ENCODE results near the gene PDE4B.

DNA sequence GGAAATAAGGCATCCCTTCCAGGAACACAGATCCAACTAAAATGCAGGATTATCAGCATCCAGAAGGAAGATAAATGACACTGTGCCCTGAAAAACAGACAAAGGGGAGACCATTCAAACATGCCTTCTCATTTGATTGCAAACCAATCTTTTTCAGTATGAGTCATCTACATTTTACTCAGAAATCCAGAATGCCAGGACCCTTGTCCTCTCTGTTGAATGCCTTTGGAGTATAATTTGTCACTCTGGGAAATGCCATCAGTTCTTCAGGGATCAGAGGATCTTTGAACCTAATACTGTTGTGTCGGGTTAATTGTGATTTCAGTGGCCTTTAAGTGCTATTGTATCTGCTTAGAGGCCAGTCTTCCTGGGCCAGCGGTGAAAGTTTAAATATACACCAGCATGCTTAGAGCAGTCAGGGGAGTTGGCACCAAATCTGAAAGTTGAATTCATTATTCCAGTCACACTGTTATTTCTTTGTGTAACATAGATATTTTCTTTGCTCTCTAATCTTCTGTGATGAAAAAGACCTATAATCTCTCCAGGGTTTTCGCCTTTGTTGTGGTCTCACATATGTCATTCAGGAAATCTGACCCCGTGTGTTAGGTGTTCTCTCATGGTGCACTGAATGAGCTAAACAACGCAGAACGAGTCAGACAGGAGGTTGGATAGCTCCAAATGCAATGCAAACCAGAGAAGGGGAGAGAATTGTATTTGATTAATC is 376.4 kb downstream of the PDE4B start:
- TF ChIP-seq, protein P1, sequence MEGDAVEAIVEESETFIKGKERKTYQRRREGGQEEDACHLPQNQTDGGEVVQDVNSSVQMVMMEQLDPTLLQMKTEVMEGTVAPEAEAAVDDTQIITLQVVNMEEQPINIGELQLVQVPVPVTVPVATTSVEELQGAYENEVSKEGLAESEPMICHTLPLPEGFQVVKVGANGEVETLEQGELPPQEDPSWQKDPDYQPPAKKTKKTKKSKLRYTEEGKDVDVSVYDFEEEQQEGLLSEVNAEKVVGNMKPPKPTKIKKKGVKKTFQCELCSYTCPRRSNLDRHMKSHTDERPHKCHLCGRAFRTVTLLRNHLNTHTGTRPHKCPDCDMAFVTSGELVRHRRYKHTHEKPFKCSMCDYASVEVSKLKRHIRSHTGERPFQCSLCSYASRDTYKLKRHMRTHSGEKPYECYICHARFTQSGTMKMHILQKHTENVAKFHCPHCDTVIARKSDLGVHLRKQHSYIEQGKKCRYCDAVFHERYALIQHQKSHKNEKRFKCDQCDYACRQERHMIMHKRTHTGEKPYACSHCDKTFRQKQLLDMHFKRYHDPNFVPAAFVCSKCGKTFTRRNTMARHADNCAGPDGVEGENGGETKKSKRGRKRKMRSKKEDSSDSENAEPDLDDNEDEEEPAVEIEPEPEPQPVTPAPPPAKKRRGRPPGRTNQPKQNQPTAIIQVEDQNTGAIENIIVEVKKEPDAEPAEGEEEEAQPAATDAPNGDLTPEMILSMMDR (IDR thresholded peaks at IDR 0.05): no peak
- TF ChIP-seq POLR2A (IDR thresholded peaks at IDR 0.05): no peak

All from lower leg skin (tissue), 3 donors.